Measurements from ENCODE around the gene DIS3L. TPM values are rescaled to one million over a fixed set of nuclear protein-coding genes. Genes with fewer than 3 reads are reported as not detected.

The DIS3L gene
- total RNA-seq, 1 experiment from 2014 or later = 33.3 TPM

Small RNA genes within 50 kb of the gene (small RNA-seq; reads per million reads assigned to genes)
- gene RF00019 (0 reads per million in 2 experiments), gene SCARNA14 (2.3 to 25.0 reads per million in 2 experiments)

Other genes with a start within 250 kb of the DIS3L start
- 0.40 and 0.89 TPM in 2 replicates for gene MEGF11, start 39.8 kb upstream of the DIS3L start, total RNA-seq (2014; rRNA removed; shearing (Covaris generic))
- 22.8 and 27.0 TPM in 2 replicates for gene TIPIN, start 63.1 kb downstream of the DIS3L start, total RNA-seq (2014; rRNA removed; shearing (Covaris generic))
- gene MAP2K1, start 93.3 kb downstream of the DIS3L start, total RNA-seq (2014; rRNA removed; shearing (Covaris generic)) = 39.2 and 48.4 TPM in 2 replicates
- gene SNAPC5, start 204.2 kb downstream of the DIS3L start, total RNA-seq (2014; rRNA removed; shearing (Covaris generic)) = 57.1 and 59.1 TPM in 2 replicates
- gene RPL4, start 211.3 kb downstream of the DIS3L start, total RNA-seq (2014; rRNA removed; shearing (Covaris generic)) = 7,965 and 8,717 TPM in 2 replicates
- gene ZWILCH, start 211.8 kb downstream of the DIS3L start, total RNA-seq (2014; rRNA removed; shearing (Covaris generic)) = 23.3 and 23.4 TPM in 2 replicates

Measured in NCI-H460 (cell line).